GM23248 (cell line): ENCODE measurements around the gene ANO6.

Experiments used
- EZH2 ChIP-seq: fragments of 200-600 bp; sonication (generic); IDR thresholded peaks from 2 replicates; pipeline ENCODE4 v1.6.1; 2018; ENCODE audit warnings: antibody characterized with exemption, mild to moderate bottlenecking; ENCODE audit not compliant: insufficient read depth, poor library complexity, severe bottlenecking
- EZH2phosphoT487 ChIP-seq: fragments of 200-600 bp; sonication (generic); IDR thresholded peaks from 2 replicates; pipeline ENCODE4 v1.6.1; 2018; ENCODE audit warnings: antibody characterized with exemption, moderate library complexity, mild to moderate bottlenecking, low read depth; ENCODE audit not compliant: insufficient read depth

DNA sequence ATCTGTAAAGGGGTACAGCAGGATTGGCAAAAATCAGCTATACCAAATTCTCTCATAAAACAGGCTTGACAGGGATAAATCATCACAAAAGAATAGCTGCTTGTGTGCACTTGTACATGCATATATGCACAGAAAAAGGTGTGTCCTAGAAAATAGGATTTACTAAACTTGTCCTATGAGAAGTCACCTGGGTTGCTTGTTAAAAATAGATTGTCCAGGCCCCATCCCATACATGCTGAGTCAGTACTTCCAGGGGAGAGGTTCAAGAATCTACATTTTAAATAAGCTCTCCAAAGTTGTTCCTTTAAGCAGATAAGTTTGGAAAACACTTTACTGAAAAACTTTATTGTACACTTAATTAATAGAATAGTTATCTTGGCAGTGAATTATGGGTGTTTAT lies 123.1 kb downstream of the ANO6 start:
- TF ChIP-seq EZH2phosphoT487 (no peak), EZH2 (no peak)
